Astrocyte of the hippocampus (primary cell): Measurements from ENCODE around the gene S100A10.

Experiments
- DNase-seq: peaks from one replicate; pipeline ENCODE4 v3.0.0; 2011; ENCODE audit warnings: low read depth, low spot score

Gene S100A10

GRCh38 chr1:151935894-151936602 lies 57.6 kb downstream of the S100A10 start:
- DNase-seq, result no peak

- DNase-seq, result peak; percentile 49
Measured at GRCh38 chr1:151935154-151935553, 58.5 kb downstream of the S100A10 start.

GRCh38 chr1:151934048-151934493 lies 59.6 kb downstream of the S100A10 start:
- DNase-seq, result peak; percentile 79
